HL-60/S4 treated with retinoic acid at 250 ng/mL for 4 days and 3 days (cell line): ENCODE measurements around the gene BBS9.

ENCODE experiments used
- in situ Hi-C: fragments of 300-500 bp; cut with MboI; formaldehyde crosslinking; loops from 2 replicates; pipeline ENCODE4 v1.7.0; 2022; ENCODE audit warnings: low sequenced_read_pairs

The BBS9 gene

GRCh38 chr7:33351709-33352108, 222.3 kb downstream of the BBS9 start:
- in situ Hi-C loops = no loop called here

GRCh38 chr7:33354201-33354600, 224.8 kb downstream of the BBS9 start:
- in situ Hi-C loops = no loop called here

- in situ Hi-C loops = no loop called here
Observed at GRCh38 chr7:33355386-33355785, 226.0 kb downstream of the BBS9 start.

- in situ Hi-C loops = no loop called here
Observed at GRCh38 chr7:33356336-33356735, 227.0 kb downstream of the BBS9 start.

- in situ Hi-C loops = no loop called here
Observed at GRCh38 chr7:33357846-33358245, 228.5 kb downstream of the BBS9 start.

- in situ Hi-C loops = no loop called here
Observed at GRCh38 chr7:33369888-33370287, 240.5 kb downstream of the BBS9 start.

- in situ Hi-C loops = no loop called here
Observed at GRCh38 chr7:33373195-33373594, 243.8 kb downstream of the BBS9 start.

- in situ Hi-C loops = no loop called here
Observed at GRCh38 chr7:33379891-33380525, 250.6 kb downstream of the BBS9 start.

- in situ Hi-C loops = no loop called here
Observed at GRCh38 chr7:33388332-33388731, 259.0 kb downstream of the BBS9 start.

- in situ Hi-C loops = no loop called here
Observed at GRCh38 chr7:33392148-33392547, 262.8 kb downstream of the BBS9 start.

- in situ Hi-C loops = no loop called here
Observed at GRCh38 chr7:33393770-33394169, 264.4 kb downstream of the BBS9 start.

GRCh38 chr7:33395340-33395739, 266.0 kb downstream of the BBS9 start:
- in situ Hi-C loops = no loop called here

GRCh38 chr7:33399528-33400213, 270.3 kb downstream of the BBS9 start:
- in situ Hi-C loops = no loop called here

GRCh38 chr7:33400214-33400538, 270.8 kb downstream of the BBS9 start:
- in situ Hi-C loops = no loop called here

- in situ Hi-C loops = no loop called here
Observed at GRCh38 chr7:33410266-33410665, 280.9 kb downstream of the BBS9 start.

- in situ Hi-C loops = no loop called here
Observed at GRCh38 chr7:33411020-33411419, 281.7 kb downstream of the BBS9 start.

- in situ Hi-C loops = no loop called here
Observed at GRCh38 chr7:33412331-33412730, 283.0 kb downstream of the BBS9 start.

- in situ Hi-C loops = no loop called here
Observed at GRCh38 chr7:33418251-33418701, 288.9 kb downstream of the BBS9 start.

- in situ Hi-C loops = no loop called here
Observed at GRCh38 chr7:33420311-33420940, 291.1 kb downstream of the BBS9 start.

GRCh38 chr7:33421429-33421828, 292.1 kb downstream of the BBS9 start:
- in situ Hi-C loops = no loop called here

GRCh38 chr7:33422141-33422540, 292.8 kb downstream of the BBS9 start:
- in situ Hi-C loops = no loop called here
